ENCODE results near the gene UAP1L1.
A peak's percentile ranks its signal among the peaks of the same experiment; 100 is the strongest.

UAP1L1 gene

DNA sequence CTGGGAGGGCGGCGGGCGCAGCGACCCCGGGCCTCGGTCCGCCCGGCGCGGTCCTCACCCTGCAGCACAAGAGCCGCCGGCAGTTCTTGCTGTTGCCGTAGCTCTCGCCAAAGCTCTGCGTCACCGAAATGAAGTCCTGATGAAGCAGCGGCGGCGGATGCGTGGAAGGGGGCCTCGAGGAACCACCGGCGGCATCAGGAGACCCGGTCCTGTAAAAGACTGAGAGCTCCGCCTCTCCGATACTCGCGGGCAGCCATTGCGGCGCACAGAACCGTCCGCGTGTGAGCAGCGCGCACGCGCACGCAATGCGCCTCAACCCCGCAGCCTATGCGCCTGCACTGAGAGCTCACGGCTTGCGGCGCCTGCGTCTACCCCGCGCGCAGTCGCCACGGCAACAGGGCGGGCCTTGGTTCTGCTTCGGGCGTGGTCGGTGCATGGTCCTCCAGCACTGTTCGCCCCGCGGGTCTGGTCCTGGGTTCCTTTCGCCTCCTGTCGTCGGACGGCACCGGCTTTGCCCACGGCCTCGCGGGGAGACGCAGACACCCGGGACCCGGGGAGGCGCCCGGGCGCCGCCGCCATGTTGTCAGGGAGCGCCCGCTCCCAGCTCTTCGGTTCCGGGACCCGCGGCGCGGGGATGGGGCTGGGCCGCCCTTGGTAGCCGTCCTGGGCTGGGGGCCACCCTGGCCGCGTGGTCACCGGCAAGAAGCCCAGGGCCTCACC, 52.3 kb downstream of the UAP1L1 start:
- no peak overlapping the region for H3K4me2 ChIP-seq
- H4K20me1 ChIP-seq (ENCODE audit: insufficient read depth) = no peaks in the 10 kb centered on the region
- no peak overlapping the region for H3K4me3 ChIP-seq (IDR thresholded peaks at IDR 0.05; ENCODE audit: insufficient read depth, low read depth, low read length)
- peaks cover 92% of the 10 kb centered on the region for H3K27me3 ChIP-seq (ENCODE audit: insufficient read depth, low read depth)
- no peak overlapping the region; the same call in 1 of the 2 replicates for H3K9ac ChIP-seq
- no peak overlapping the region for H3K27ac ChIP-seq
- no peaks in the 10 kb centered on the region for H3K36me3 ChIP-seq (ENCODE audit: insufficient read depth)
- no peaks in the 10 kb centered on the region for H3K79me2 ChIP-seq (ENCODE audit: insufficient read depth, low read depth)
- peaks cover 12% of the 10 kb centered on the region for H3K4me1 ChIP-seq (ENCODE audit: low read depth, poor library complexity, severe bottlenecking)
- 0 out of 2 replicates have a peak overlapping the region, but pooled peaks have one; percentile 10 for H2AFZ ChIP-seq (ENCODE audit: low read depth)
- TF ChIP-seq, protein P1, sequence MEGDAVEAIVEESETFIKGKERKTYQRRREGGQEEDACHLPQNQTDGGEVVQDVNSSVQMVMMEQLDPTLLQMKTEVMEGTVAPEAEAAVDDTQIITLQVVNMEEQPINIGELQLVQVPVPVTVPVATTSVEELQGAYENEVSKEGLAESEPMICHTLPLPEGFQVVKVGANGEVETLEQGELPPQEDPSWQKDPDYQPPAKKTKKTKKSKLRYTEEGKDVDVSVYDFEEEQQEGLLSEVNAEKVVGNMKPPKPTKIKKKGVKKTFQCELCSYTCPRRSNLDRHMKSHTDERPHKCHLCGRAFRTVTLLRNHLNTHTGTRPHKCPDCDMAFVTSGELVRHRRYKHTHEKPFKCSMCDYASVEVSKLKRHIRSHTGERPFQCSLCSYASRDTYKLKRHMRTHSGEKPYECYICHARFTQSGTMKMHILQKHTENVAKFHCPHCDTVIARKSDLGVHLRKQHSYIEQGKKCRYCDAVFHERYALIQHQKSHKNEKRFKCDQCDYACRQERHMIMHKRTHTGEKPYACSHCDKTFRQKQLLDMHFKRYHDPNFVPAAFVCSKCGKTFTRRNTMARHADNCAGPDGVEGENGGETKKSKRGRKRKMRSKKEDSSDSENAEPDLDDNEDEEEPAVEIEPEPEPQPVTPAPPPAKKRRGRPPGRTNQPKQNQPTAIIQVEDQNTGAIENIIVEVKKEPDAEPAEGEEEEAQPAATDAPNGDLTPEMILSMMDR (conservative IDR thresholded peaks at IDR 0.05; ENCODE audit: low read depth, low read length) = no peak

DNA sequence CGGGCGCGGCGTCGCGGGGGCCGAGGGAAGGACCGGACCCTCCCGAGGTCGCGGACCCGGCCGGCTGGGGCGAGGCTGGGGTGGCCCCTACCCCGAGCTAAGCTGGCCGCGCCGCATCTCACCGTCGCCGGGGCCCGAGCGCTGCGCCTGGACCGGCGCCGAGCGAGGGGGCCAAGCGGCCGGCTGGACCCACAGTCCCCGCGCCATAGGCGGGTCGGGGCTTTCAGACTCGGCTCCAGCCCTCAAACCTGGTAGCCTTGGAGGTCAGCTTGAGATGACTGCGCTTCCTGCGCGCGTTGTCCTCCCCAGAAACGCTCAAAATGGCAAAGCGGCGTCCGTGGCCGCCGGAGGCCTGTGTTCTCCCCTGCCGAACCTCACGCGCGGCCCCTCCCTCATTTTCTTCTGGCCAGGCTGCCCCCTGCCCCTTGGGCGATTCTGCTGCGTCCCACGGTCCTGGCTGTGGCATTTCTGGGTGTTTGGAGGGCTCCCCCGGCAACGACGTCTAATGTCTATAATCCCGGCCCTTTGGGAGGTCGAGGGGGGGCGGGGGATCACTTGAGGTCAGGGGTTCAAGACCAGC, 52.9 kb downstream of the UAP1L1 start:
- Histone ChIP-seq H3K79me2 (ENCODE audit: insufficient read depth, low read depth) (no peaks in the 10 kb centered on the region), H3K4me1 (ENCODE audit: low read depth, poor library complexity, severe bottlenecking) (peaks cover 12% of the 10 kb centered on the region), H3K27ac (no peak overlapping the region), H4K20me1 (ENCODE audit: insufficient read depth) (no peaks in the 10 kb centered on the region), H3K27me3 (ENCODE audit: insufficient read depth, low read depth) (peaks cover 94% of the 10 kb centered on the region), H3K9ac (no peak overlapping the region), H2AFZ (ENCODE audit: low read depth) (no peak overlapping the region), H3K4me3 (IDR thresholded peaks at IDR 0.05; ENCODE audit: insufficient read depth, low read depth, low read length) (no peak overlapping the region), H3K36me3 (ENCODE audit: insufficient read depth) (no peaks in the 10 kb centered on the region), H3K4me2 (no peak overlapping the region)
- TF ChIP-seq, protein P1 (conservative IDR thresholded peaks at IDR 0.05; ENCODE audit: low read depth, low read length) = no peak

Data from KMS-11 (cell line).